Measurements from ENCODE around the gene DUS4L.

The DUS4L gene

GRCh38 chr7:107579885-107580715 is 16.3 kb downstream of the DUS4L start, which contains the start of gene BCAP29:
Gene BCAP29 (plus strand): TSS chr7:107580246. CDS start chr7:107580773, 527 bp downstream.
- TF ChIP-seq CTCF (IDR thresholded peaks at IDR 0.05; ENCODE audit: low read depth, low read length) = peak; percentile 15
- peak; percentile 61 for DNase-seq (ENCODE audit: low read depth, low spot score)
- in situ Hi-C loops (cut with HindIII; ENCODE audit: low sequenced_read_pairs) = no loop called here
- H3K4me3 ChIP-seq (ENCODE audit: low read depth, low read length) = peak within 1 kb of the TSS; percentile 79

- H3K4me3 ChIP-seq (ENCODE audit: low read depth, low read length) = peak overlapping the region; percentile 79
- in situ Hi-C loops (cut with HindIII; ENCODE audit: low sequenced_read_pairs) = no loop called here
- no peak for TF ChIP-seq CTCF (IDR thresholded peaks at IDR 0.05; ENCODE audit: low read depth, low read length)
- DNase-seq (ENCODE audit: low read depth, low spot score) = no peak
Measured at GRCh38 chr7:107580716-107581383, 17.1 kb downstream of the DUS4L start.

- peak overlapping the region; percentile 79 for H3K4me3 ChIP-seq (ENCODE audit: low read depth, low read length)
- TF ChIP-seq CTCF (IDR thresholded peaks at IDR 0.05; ENCODE audit: low read depth, low read length) = no peak
- DNase-seq (ENCODE audit: low read depth, low spot score) = peak; percentile 18
- in situ Hi-C loops (cut with HindIII; ENCODE audit: low sequenced_read_pairs) = no loop called here
Measured at GRCh38 chr7:107581387-107582013, 17.7 kb downstream of the DUS4L start.

DNA sequence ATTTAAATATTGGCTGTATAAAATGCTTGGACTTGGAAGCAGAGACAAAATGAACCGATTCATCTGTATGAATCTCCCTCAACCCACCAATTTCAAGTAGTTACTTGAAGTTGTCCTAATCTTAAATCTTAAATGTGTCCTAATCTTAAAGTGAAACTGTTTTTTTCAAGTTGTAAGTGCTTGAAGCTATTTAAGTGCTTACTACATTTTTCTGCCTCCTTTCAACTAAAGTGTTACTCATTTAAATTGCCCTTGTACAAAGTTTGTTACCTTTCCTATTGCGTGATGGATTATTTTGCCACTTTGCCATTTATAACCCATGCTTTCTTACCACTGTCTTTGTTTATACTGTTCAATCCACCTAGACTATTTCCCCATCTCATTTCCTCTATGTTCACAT is 19.1 kb downstream of the DUS4L start:
- H3K4me3 ChIP-seq (ENCODE audit: low read depth, low read length) = no peak overlapping the region
- DNase-seq (ENCODE audit: low read depth, low spot score) = no peak
- in situ Hi-C loops (cut with HindIII; ENCODE audit: low sequenced_read_pairs) = no loop called here
- no peak for TF ChIP-seq CTCF (IDR thresholded peaks at IDR 0.05; ENCODE audit: low read depth, low read length)

DNA sequence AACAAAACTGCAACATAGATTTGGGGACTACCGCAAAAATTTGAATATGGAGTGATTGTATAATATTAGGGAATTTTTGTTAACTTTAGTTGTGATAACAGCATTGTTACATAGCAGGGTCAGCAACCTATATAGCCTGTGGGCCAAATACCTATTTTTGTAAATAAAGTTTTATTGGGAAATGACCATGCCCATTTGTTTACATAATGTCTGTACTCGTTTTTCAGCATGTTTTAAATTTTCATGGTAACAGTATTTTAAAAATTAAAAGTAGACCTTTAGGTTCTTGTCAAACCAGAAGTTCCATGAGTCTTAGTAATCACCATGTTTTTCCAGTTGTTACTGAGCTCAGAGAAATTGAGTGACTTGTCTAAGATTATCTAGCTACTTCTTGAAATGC is 20.9 kb downstream of the DUS4L start:
- in situ Hi-C loops (cut with HindIII; ENCODE audit: low sequenced_read_pairs) = no loop called here
- no peak overlapping the region for H3K4me3 ChIP-seq (ENCODE audit: low read depth, low read length)
- no peak for TF ChIP-seq CTCF (IDR thresholded peaks at IDR 0.05; ENCODE audit: low read depth, low read length)
- no peak for DNase-seq (ENCODE audit: low read depth, low spot score)

DNA sequence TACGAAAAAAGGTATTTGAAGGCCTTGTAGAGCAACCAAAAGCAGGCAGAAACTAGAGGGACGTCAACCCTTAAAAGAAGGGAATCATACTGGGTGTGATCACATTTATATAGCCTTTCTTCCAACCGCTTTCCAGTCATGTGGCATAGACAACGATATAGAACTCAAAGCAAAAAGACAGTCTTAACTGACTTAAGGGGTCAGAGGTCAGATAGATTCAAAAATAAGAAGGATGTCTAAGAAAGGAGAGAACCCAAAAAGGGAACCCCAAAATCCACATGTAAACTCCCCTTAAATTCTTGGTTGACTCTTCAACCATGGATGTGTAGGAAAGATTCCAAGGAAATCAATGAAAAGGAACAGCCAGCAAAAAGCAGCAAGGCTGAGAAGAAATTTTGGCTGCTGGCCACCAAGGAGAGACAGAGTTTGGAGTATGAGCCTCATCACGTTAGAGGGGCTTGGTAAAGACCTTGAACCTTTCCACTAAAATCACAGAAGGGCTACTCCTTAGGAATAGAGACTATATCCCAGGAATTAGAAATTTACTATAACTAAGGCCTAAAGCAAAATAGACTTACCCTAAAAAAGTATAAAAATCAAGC is 24.9 kb downstream of the DUS4L start:
- TF ChIP-seq CTCF (IDR thresholded peaks at IDR 0.05; ENCODE audit: low read depth, low read length) = no peak
- in situ Hi-C loops (cut with HindIII; ENCODE audit: low sequenced_read_pairs) = no loop called here
- H3K4me3 ChIP-seq (ENCODE audit: low read depth, low read length) = no peak overlapping the region
- DNase-seq (ENCODE audit: low read depth, low spot score) = no peak

Measured in astrocyte of the spinal cord (primary cell).